ENCODE results near the gene CDC42EP2. TPM values are rescaled to one million over a fixed set of nuclear protein-coding genes. Genes with fewer than 3 reads are reported as not detected.

The CDC42EP2 gene
- total RNA-seq, 1 experiment from 2014 or later = 7.1 TPM

- no peak for DNase-seq (ENCODE audit: low read depth)
These were observed 41.2 kb downstream of the CDC42EP2 start for GRCh38 chr11:65355776-65356393.

- DNase-seq (ENCODE audit: low read depth) = no peak
These were observed 41.8 kb downstream of the CDC42EP2 start for GRCh38 chr11:65356394-65356972.

GRCh38 chr11:65357856-65358356 is 43.2 kb downstream of the CDC42EP2 start:
- DNase-seq (ENCODE audit: low read depth) = no peak

GRCh38 chr11:65362320-65362931 is 47.8 kb downstream of the CDC42EP2 start:
- no peak for DNase-seq (ENCODE audit: low read depth)

GRCh38 chr11:65362966-65363365 is 48.3 kb downstream of the CDC42EP2 start:
- DNase-seq (ENCODE audit: low read depth) = no peak

- no peak for DNase-seq (ENCODE audit: low read depth)
These were observed 49.1 kb downstream of the CDC42EP2 start for GRCh38 chr11:65363770-65364169.

- DNase-seq (ENCODE audit: low read depth) = peak; percentile 78
These were observed 51.7 kb downstream of the CDC42EP2 start for GRCh38 chr11:65366340-65366773.

- no peak for DNase-seq (ENCODE audit: low read depth)
These were observed 56.0 kb downstream of the CDC42EP2 start for GRCh38 chr11:65370659-65371049.

Other genes with a start within 250 kb of the CDC42EP2 start
- 41.7 and 45.7 TPM in 2 replicates for gene CDCA5, start 230.8 kb upstream of the CDC42EP2 start, total RNA-seq (2014; rRNA removed; shearing (Covaris generic))
- gene ZFPL1, start 230.6 kb upstream of the CDC42EP2 start, total RNA-seq (2014; rRNA removed; shearing (Covaris generic)) = 58.3 and 65.6 TPM in 2 replicates
- gene VPS51, start 218.7 kb upstream of the CDC42EP2 start, total RNA-seq (2014; rRNA removed; shearing (Covaris generic)) = 48.7 and 108 TPM in 2 replicates
- 5.0 and 6.0 TPM in 2 replicates for gene TM7SF2, start 203.0 kb upstream of the CDC42EP2 start, total RNA-seq (2014; rRNA removed; shearing (Covaris generic))
- gene ZNHIT2, start 197.2 kb upstream of the CDC42EP2 start, total RNA-seq (2014; rRNA removed; shearing (Covaris generic)) = 7.6 and 10.2 TPM in 2 replicates
- 366 and 448 TPM in 2 replicates for gene FAU, start 192.7 kb upstream of the CDC42EP2 start, total RNA-seq (2014; rRNA removed; shearing (Covaris generic))
- gene MRPL49, start 192.5 kb upstream of the CDC42EP2 start, total RNA-seq (2014; rRNA removed; shearing (Covaris generic)) = 50.6 and 69.5 TPM in 2 replicates
- 15.6 and 29.2 TPM in 2 replicates for gene SYVN1, start 180.3 kb upstream of the CDC42EP2 start, total RNA-seq (2014; rRNA removed; shearing (Covaris generic))
- not detected in 2 replicates for gene SPDYC, start 144.6 kb upstream of the CDC42EP2 start, total RNA-seq (2014; rRNA removed; shearing (Covaris generic))
- gene CAPN1, start 132.9 kb upstream of the CDC42EP2 start, total RNA-seq (2014; rRNA removed; shearing (Covaris generic)) = 195 and 272 TPM in 2 replicates
- 28.1 and 43.7 TPM in 2 replicates for gene POLA2, start 52.9 kb upstream of the CDC42EP2 start, total RNA-seq (2014; rRNA removed; shearing (Covaris generic))
- 41.5 and 58.9 TPM in 2 replicates for gene DPF2, start 19.0 kb downstream of the CDC42EP2 start, total RNA-seq (2014; rRNA removed; shearing (Covaris generic))
- 0.20 and 0.24 TPM in 2 replicates for gene TIGD3, start 39.9 kb downstream of the CDC42EP2 start, total RNA-seq (2014; rRNA removed; shearing (Covaris generic))
- gene SLC25A45, start 67.8 kb downstream of the CDC42EP2 start, total RNA-seq (2014; rRNA removed; shearing (Covaris generic)) = 0.48 and 0.68 TPM in 2 replicates
- 21.9 and 43.8 TPM in 2 replicates for gene FRMD8, start 71.8 kb downstream of the CDC42EP2 start, total RNA-seq (2014; rRNA removed; shearing (Covaris generic))
- gene NEAT1, start 107.9 kb downstream of the CDC42EP2 start, total RNA-seq (2014; rRNA removed; shearing (Covaris generic)) = 3.5 and 4.7 TPM in 2 replicates
- 481 and 510 TPM in 2 replicates for gene MALAT1, start 184.2 kb downstream of the CDC42EP2 start, total RNA-seq (2014; rRNA removed; shearing (Covaris generic))
- 64.1 and 65.7 TPM in 2 replicates for gene SCYL1, start 210.2 kb downstream of the CDC42EP2 start, total RNA-seq (2014; rRNA removed; shearing (Covaris generic))
- gene LTBP3, start 243.5 kb downstream of the CDC42EP2 start, total RNA-seq (2014; rRNA removed; shearing (Covaris generic)) = 20.9 and 38.4 TPM in 2 replicates